DMS79 (cell line): Measurements from ENCODE around the gene CPNE8.

Source experiments
- DNase-seq: peaks from one replicate; lab custom pipeline; 2025; lab: John Stamatoyannopoulos, UW

Gene CPNE8

GRCh38 chr12:38728894-38729293 lies 176.5 kb downstream of the CPNE8 start:
- no peak for DNase-seq

DNA sequence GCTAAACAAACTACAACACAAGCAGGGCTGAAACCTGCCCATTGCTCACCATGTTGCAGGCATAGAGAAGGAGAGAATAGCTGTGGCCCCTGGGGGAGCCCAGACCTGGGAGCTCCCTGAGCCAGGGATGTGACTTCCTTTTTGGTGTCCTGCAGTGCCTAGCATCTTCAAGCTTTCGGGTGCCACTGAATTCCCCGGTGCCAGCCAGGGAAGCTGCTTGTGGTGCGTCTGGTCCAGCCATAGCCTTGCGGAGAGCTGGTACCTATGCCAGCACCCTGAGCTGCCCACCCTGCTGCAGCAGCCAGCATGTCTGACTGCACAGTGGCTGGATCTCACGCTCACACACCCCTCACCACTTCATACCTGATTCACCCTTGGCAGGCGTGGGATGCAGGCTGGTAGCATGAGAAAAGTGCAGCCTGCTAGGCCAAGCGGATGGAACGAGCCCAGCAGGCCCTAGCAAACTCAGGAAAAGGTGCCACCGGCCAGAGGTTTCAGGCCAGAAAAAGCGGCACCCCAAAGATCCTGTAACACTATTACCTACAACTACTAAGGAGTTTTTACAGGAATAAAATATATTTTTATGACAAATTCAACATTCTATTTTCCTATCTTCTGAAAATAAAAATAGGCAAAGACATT lies 183.7 kb downstream of the CPNE8 start:
- DNase-seq: no peak

DNA sequence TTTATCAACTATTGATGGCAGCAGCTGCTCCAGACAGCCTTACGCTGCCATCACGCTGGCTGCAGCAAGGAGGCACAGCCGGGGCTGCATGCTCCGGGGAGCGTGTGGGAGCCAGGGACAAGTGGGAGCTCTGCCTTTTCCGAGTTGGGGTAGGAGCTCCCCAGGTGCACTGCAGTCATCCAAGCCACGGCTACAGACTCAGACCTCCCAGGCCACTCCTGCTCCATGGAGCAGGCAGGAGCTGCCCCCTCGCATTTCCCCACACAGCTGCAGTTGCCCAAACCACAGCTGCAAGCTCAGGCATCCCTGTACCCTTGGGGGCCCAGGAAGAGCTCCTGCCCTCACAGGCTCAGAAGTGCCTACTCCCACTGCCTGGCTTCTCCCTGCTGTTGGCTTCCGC lies 184.7 kb downstream of the CPNE8 start:
- no peak for DNase-seq

- DNase-seq: no peak
Observed at GRCh38 chr12:38713294-38713693, 192.1 kb downstream of the CPNE8 start.

- no peak for DNase-seq
Observed at GRCh38 chr12:38711054-38711453, 194.3 kb downstream of the CPNE8 start.

GRCh38 chr12:38708466-38708865 lies 196.9 kb downstream of the CPNE8 start:
- no peak for DNase-seq

- DNase-seq: no peak
Observed at GRCh38 chr12:38707648-38708047, 197.7 kb downstream of the CPNE8 start.

GRCh38 chr12:38697289-38697688 lies 208.1 kb downstream of the CPNE8 start:
- DNase-seq: no peak

GRCh38 chr12:38695057-38695456 lies 210.3 kb downstream of the CPNE8 start:
- no peak for DNase-seq

DNA sequence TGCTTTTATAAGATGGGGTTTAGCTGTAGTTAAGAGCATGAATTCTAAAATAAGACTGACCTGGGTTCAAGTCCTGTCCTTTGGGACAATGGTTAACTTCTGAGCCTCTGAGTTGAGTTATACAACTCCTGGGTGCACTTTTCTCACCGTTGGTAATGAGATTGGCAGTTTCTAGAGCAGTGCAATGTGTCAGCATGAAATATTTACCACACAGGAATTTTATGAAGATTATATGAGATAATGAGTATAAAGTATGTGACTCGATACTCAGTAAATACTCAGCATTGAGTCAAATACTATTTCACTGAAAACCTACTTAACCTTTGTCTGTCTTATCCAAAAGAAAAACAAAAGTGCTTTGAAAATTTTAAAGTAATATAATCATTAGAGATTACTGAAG lies 214.2 kb downstream of the CPNE8 start:
- DNase-seq: no peak

DNA sequence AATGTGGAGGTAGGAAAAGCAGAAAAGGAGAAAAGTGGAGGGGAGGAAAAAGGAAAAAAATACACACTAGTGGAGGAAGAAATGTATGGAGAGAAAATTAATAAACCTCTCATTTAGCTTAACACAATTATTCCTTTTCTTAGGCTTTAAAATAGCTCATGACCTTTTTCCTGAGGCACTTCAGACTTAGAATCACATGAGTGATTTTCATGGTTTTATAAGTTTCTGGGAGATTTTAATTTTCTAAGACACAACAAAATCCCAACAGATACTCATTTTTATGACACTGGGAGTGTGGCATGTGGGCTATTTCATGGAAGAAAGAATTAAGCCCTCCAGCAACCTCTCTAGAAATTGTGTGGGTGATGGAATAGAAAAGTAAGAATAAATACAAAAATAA lies 214.7 kb downstream of the CPNE8 start:
- no peak for DNase-seq

GRCh38 chr12:38689704-38690103 lies 215.7 kb downstream of the CPNE8 start:
- no peak for DNase-seq

- no peak for DNase-seq
Observed at GRCh38 chr12:38689195-38689594, 216.2 kb downstream of the CPNE8 start.

- no peak for DNase-seq
Observed at GRCh38 chr12:38682521-38682920, 222.9 kb downstream of the CPNE8 start.

GRCh38 chr12:38669530-38669929 lies 235.9 kb downstream of the CPNE8 start:
- DNase-seq: no peak

DNA sequence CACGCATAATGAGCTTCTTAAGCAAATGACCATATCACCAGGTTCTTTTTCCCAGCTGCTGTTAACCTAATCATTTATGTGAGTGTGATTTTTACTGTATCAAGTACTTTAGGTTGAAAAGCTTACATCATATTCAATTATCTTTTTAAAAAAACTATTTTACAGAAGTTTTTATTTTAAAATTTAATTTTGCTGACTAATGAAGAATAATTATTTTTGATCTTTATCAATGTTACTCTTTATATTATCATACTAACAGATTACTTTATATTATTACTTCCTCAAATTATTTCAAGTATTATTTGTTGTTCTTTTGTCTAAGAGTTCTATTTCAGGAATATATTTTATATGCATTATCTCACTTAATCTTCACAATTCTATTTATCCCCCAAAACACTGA lies 236.3 kb downstream of the CPNE8 start:
- no peak for DNase-seq

GRCh38 chr12:38666425-38666824 lies 239.0 kb downstream of the CPNE8 start:
- no peak for DNase-seq

- DNase-seq: no peak
Observed at GRCh38 chr12:38664661-38665269, 240.6 kb downstream of the CPNE8 start.

DNA sequence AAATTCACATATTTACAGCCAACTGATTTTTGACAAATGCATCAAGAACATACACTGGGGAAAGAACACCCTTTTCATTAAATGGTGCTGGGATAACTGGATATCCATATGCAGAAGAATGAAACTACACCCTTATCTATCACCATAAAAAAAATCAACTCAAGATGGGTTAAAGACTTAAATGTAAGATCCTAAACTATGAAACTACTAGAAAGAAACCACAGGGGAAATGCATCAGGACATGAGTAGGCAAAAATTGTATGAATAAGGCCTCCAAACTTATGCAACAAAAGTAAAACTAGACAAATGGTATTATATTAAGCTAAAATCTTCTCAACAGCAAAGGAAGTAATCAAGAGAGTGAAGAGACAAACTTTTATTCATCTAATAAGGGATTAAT lies 242.6 kb downstream of the CPNE8 start:
- no peak for DNase-seq

DNA sequence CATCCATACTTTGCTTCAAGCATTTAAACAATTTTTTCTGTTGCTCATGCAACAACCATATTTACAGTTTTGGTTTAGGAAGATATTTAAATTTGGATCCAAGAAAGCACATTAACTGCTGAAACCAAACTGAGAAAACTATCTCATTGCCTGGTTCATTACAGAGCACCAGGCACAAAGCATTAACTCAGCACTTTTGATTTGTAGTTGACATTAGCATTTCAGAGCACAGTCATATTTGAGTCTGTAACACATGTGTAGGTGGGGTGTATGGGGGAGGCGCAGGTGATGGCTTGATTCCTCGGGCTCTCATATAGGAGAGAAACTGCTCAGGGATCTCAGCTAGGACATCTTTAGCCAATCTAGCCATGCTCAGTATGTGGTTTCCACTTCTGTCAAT lies 251.7 kb downstream of the CPNE8 start:
- no peak for DNase-seq

DNA sequence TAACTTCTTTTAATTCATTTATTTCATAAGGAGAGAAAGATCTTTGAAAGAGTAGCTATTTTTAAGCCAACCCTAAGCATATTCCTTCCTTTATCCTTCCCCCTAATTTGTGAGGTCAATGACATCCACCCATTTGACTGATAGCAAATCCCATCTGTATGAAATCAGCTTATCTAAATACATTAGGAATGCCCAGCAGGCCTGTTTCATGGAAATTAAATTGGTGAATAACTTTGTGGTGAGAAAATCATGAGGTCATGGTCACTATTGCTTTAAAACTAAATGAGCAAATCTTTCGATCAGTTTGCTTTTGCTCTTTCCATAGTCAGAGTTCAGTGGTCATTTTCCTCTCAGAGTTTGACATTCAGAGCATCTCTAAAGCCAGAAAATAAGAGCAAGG lies 256.6 kb downstream of the CPNE8 start:
- no peak for DNase-seq

- DNase-seq: no peak
Observed at GRCh38 chr12:38646146-38646545, 259.2 kb downstream of the CPNE8 start.

DNA sequence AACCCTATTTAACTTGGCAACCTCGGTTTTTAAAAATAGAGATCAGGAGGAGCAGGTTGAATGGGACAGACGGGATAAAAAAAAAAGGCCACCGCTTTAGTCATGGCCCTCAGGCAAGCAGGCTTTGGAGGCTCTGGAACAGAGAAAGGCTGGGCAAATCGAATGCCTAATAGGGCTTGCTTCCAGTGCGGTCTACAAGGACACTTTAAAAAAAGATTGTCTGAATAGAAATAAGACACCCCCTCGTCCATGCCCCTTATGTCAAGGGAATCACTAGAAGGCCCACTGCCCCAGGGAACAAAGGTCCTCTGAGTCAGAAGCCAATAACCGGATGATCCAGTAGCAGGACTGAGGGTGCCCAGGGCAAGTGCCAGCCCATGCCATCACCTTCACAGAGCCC lies 265.8 kb downstream of the CPNE8 start:
- DNase-seq: no peak

DNA sequence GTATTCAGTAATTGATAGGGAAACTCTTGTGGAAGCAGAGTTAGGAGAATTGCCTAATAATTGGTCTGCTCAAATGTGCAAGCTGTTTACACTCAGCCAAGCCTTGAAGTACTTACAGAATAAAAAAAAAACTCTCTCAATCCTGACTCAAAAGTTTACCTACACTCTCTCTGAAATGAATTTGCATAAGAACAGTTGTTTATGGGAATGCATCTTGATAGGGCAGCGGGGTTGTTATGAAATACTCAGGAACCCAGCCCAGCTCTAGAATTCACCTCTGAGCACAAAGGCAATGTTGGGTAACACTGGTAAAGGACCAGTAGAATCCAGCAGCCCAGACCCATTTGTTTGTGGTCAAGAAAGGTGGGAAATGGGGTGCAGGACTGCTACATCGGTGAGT lies 267.0 kb downstream of the CPNE8 start:
- no peak for DNase-seq
